ENCODE results near the gene CYP1A1. TPM values are rescaled to one million over a fixed set of nuclear protein-coding genes. Genes with fewer than 3 reads are reported as not detected.

CYP1A1 gene, protein sequence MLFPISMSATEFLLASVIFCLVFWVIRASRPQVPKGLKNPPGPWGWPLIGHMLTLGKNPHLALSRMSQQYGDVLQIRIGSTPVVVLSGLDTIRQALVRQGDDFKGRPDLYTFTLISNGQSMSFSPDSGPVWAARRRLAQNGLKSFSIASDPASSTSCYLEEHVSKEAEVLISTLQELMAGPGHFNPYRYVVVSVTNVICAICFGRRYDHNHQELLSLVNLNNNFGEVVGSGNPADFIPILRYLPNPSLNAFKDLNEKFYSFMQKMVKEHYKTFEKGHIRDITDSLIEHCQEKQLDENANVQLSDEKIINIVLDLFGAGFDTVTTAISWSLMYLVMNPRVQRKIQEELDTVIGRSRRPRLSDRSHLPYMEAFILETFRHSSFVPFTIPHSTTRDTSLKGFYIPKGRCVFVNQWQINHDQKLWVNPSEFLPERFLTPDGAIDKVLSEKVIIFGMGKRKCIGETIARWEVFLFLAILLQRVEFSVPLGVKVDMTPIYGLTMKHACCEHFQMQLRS
- total RNA-seq (2022; extraction: Qiagen RNA extraction; ENCODE audit: low read depth) = 1.3 to 3.1 TPM (median 1.8 TPM) in 5 replicates

DNA sequence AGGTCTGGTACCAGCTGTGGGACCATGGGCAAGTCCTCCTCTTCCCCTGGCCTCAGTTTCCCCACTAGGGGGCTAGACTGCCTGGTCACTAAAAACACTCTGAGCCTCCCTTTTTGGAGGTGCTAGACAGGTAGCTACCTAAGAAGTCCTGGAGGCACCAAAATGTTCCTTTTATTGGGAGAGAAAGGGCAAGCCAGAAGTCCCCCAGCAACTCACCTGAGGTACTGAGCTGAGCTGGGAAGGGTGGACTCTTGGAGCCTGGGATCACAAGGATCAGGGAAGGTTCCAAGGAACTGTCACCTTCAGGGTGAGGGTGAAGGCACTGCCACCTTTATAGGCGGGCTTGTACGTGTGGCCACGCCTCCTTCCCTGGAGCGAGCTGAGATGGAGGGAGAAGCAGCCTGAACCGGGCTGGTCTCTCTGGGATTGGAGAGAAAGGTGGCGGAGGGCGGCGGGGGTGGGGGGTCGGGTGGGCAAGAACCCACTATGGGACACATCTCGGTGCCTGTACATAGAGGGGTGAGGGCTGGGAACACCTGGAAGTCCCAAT, at the start of gene CYP1A1:
CYP1A1 (minus strand) TSS at position 304 of the 550 bp plus-strand sequence. CDS start 2,431 bp downstream, outside the sequence.

DNA sequence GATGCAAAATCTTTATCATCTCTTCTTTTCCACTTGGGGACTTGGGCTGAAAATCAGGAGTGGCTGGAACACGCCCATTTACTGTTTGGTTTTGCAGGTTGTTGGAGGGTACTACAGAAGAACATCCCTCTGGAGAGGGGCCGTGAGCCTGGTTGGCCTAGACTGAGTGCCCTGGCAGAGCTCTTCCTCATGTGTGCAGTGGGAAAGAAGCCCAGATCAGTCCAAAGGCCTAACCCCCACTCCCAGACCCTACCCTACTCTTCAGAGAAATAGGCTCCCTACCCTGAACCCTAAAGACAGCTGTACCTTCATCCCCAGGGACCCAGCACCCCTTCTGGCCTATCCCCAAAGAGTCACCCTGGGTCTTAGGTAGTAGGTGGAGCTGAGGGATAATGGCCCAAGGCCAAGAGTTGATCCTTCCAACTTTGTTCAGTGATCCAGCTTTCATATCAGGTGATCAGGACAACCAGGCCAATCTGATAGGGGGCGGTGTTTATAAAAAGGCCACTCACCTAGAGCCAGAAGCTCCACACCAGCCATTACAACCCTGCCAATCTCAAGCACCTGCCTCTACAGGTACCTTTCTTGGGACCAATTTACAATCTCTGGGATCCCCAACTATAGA, 23.1 kb upstream of the CYP1A1 start, which contains the start of gene CYP1A2:
CYP1A2 (plus strand) TSS at position 524 of the 625 bp plus-strand sequence. CDS start 894 bp downstream, outside the sequence.

DNA sequence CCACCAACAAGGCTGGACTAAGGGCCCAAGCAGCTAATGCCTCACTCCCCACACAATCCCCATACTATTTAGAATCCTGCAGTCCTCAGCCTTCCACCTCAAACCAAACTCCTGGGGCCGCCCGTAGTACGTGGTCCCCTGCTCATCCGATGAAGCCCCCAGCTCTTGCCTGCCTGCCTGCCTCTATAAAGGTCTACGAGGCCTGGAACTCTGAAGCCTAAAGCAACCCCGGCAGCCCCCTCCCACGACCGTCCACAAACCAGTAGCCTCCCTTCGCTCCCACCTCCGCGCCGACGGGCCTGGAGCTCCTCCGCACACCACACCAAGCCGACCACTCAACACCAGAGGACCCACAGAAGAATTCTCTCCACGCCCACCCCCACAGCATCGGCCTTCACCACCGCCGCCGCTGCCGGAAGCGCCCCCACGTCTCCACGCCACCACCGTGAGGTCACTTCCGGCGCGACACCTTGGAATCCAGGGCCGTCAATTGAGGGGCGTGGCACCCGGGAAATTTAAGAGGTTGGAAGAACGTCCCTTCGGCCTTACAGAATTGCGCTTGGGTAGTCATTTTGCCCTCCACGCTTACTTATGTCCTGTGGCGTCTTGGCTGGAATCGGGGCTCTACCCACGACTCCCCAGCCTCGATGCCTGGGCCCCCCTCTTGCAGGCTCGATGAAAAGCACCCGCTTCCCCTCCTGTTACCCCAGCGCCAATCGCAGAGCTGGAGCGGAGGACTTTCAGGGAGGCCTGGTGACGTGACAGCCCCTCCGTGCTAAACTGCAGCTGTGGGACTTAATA, 29.5 kb downstream of the CYP1A1 start, which contains the start of gene EDC3:
EDC3 (minus strand) TSS at position 428 of the 801 bp plus-strand sequence. CDS start 20,900 bp downstream, outside the sequence.

Other genes with a start within 250 kb of the CYP1A1 start
- gene ARID3B, start 184.3 kb downstream of the CYP1A1 start, total RNA-seq (2022; extraction: Qiagen RNA extraction; ENCODE audit: low read depth) = 3.8 to 4.7 TPM (median 4.1 TPM) in 5 replicates
- 35.6 to 46.3 TPM (median 38.5 TPM) in 5 replicates for gene CLK3, start 109.7 kb downstream of the CYP1A1 start, total RNA-seq (2022; extraction: Qiagen RNA extraction; ENCODE audit: low read depth)
- 18.1 to 21.4 TPM (median 20.6 TPM) in 5 replicates for gene EDC3, start 29.5 kb downstream of the CYP1A1 start, total RNA-seq (2022; extraction: Qiagen RNA extraction; ENCODE audit: low read depth)
- not detected in 5 replicates for gene CYP1A2, start 23.3 kb upstream of the CYP1A1 start, total RNA-seq (2022; extraction: Qiagen RNA extraction; ENCODE audit: low read depth)
- 58.1 to 74.9 TPM (median 63.9 TPM) in 5 replicates for gene CSK, start 56.6 kb upstream of the CYP1A1 start, total RNA-seq (2022; extraction: Qiagen RNA extraction; ENCODE audit: low read depth)
- gene LMAN1L, start 87.3 kb upstream of the CYP1A1 start, total RNA-seq (2022; extraction: Qiagen RNA extraction; ENCODE audit: low read depth) = not detected in 5 replicates
- gene CPLX3, start 101.1 kb upstream of the CYP1A1 start, total RNA-seq (2022; extraction: Qiagen RNA extraction; ENCODE audit: low read depth) = 0.06 TPM in 1 of 5 replicates, not detected in the others
- gene ULK3, start 117.6 kb upstream of the CYP1A1 start, total RNA-seq (2022; extraction: Qiagen RNA extraction; ENCODE audit: low read depth) = 28.2 to 50.1 TPM (median 34.5 TPM) in 5 replicates
- 60.9 to 73.2 TPM (median 67.6 TPM) in 5 replicates for gene SCAMP2, start 147.8 kb upstream of the CYP1A1 start, total RNA-seq (2022; extraction: Qiagen RNA extraction; ENCODE audit: low read depth)
- gene MPI, start 164.5 kb upstream of the CYP1A1 start, total RNA-seq (2022; extraction: Qiagen RNA extraction; ENCODE audit: low read depth) = 29.5 to 46.7 TPM (median 32.5 TPM) in 5 replicates
- gene FAM219B, start 181.3 kb upstream of the CYP1A1 start, total RNA-seq (2022; extraction: Qiagen RNA extraction; ENCODE audit: low read depth) = 28.4 to 38.6 TPM (median 32.3 TPM) in 5 replicates
- gene COX5A, start 212.5 kb upstream of the CYP1A1 start, total RNA-seq (2022; extraction: Qiagen RNA extraction; ENCODE audit: low read depth) = 438 to 570 TPM (median 551 TPM) in 5 replicates
- gene RPP25, start 231.2 kb upstream of the CYP1A1 start, total RNA-seq (2022; extraction: Qiagen RNA extraction; ENCODE audit: low read depth) = 20.4 to 28.4 TPM (median 27.3 TPM) in 5 replicates

Measured in A549 treated with DMSO at 1 μM for 4 hours (cell line).